Body of pancreas (tissue), 4 donors: Measurements from ENCODE around the gene GRAP2.

Source experiments
- CTCF ChIP-seq, 7 experiments: fragments of 450-650 bp in 4 of 7; fragments of 200-600 bp in 3 of 7; sonication (generic) in 3 of 7; IDR thresholded peaks; one replicate each; pipeline ENCODE4 v1.5.1; 2016 to 2019; ENCODE audit warnings: antibody characterized with exemption in 7 of 7
- POLR2A ChIP-seq, 3 donors: fragments of 450-650 bp; IDR thresholded peaks; one replicate each; pipeline ENCODE4 v1.6.1; 2016; ENCODE audit warnings: antibody characterized with exemption in 3 of 3, mild to moderate bottlenecking in 2 of 3

- TF ChIP-seq CTCF (IDR thresholded peaks at IDR 0.05) (no peak), POLR2A (IDR thresholded peaks at IDR 0.05) (no peak)
Measured at GRCh38 chr22:40000171-40000570, 99.3 kb downstream of the GRAP2 start.
